Fibroblast of skin of abdomen (primary cell): ENCODE data around the gene EEFSEC.

Experiments
- DNase-seq: peaks from one replicate; pipeline ENCODE4 v3.0.0-alpha.2; 2013

Gene EEFSEC

GRCh38 chr3:128369881-128370642, 216.8 kb downstream of the EEFSEC start:
- DNase-seq = no peak

- DNase-seq = no peak
These were observed 219.0 kb downstream of the EEFSEC start for GRCh38 chr3:128372281-128372680.

- no peak for DNase-seq
These were observed 219.6 kb downstream of the EEFSEC start for GRCh38 chr3:128372707-128373533.

- no peak for DNase-seq
These were observed 221.6 kb downstream of the EEFSEC start for GRCh38 chr3:128374746-128375445.

GRCh38 chr3:128376516-128376915, 223.2 kb downstream of the EEFSEC start:
- DNase-seq = no peak

- peak; percentile 28 for DNase-seq
These were observed 225.5 kb downstream of the EEFSEC start for GRCh38 chr3:128378631-128379347.

- no peak for DNase-seq
These were observed 226.3 kb downstream of the EEFSEC start for GRCh38 chr3:128379367-128380160.

- no peak for DNase-seq
These were observed 227.0 kb downstream of the EEFSEC start for GRCh38 chr3:128380295-128380694.

GRCh38 chr3:128380719-128381118, 227.4 kb downstream of the EEFSEC start:
- no peak for DNase-seq

- DNase-seq = no peak
These were observed 228.3 kb downstream of the EEFSEC start for GRCh38 chr3:128381609-128382008.

- DNase-seq = no peak
These were observed 229.0 kb downstream of the EEFSEC start for GRCh38 chr3:128382221-128382807.

- peak; percentile 48 for DNase-seq
These were observed 230.3 kb downstream of the EEFSEC start for GRCh38 chr3:128383316-128384235.

- no peak for DNase-seq
These were observed 232.0 kb downstream of the EEFSEC start for GRCh38 chr3:128385080-128385832.

GRCh38 chr3:128388932-128389331, 235.7 kb downstream of the EEFSEC start:
- DNase-seq = no peak

- no peak for DNase-seq
These were observed 237.6 kb downstream of the EEFSEC start for GRCh38 chr3:128390867-128391266.

GRCh38 chr3:128392021-128392420, 238.7 kb downstream of the EEFSEC start:
- DNase-seq = no peak

- no peak for DNase-seq
These were observed 239.7 kb downstream of the EEFSEC start for GRCh38 chr3:128392818-128393544.

- no peak for DNase-seq
These were observed 240.8 kb downstream of the EEFSEC start for GRCh38 chr3:128394033-128394432.

GRCh38 chr3:128395046-128395445, 241.8 kb downstream of the EEFSEC start:
- no peak for DNase-seq
